Measurements from ENCODE around the gene CTNNA3.

DNA sequence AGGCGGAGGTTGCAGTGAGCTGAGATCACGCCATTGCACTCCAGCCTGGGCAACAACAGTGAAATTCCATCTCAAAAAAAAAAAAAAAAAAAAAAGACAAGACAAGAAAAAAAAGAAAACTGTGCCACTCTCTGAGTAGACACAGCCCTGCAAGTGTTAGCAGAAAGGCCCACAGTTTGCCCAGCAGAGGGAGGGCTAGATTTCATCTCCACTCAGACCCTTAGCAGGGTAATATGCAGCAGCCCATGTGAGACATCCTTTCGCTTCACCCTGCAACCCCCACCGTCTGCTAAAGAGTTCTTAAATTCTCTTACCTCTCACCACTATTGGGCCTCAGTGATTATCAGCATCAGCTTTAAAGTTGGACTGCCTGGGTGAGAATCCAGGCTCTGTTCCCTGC, 38.2 kb downstream of the CTNNA3 start:
- TF ChIP-seq, protein P1, sequence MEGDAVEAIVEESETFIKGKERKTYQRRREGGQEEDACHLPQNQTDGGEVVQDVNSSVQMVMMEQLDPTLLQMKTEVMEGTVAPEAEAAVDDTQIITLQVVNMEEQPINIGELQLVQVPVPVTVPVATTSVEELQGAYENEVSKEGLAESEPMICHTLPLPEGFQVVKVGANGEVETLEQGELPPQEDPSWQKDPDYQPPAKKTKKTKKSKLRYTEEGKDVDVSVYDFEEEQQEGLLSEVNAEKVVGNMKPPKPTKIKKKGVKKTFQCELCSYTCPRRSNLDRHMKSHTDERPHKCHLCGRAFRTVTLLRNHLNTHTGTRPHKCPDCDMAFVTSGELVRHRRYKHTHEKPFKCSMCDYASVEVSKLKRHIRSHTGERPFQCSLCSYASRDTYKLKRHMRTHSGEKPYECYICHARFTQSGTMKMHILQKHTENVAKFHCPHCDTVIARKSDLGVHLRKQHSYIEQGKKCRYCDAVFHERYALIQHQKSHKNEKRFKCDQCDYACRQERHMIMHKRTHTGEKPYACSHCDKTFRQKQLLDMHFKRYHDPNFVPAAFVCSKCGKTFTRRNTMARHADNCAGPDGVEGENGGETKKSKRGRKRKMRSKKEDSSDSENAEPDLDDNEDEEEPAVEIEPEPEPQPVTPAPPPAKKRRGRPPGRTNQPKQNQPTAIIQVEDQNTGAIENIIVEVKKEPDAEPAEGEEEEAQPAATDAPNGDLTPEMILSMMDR (IDR thresholded peaks at IDR 0.05; ENCODE audit: insufficient read depth, low read length, poor library complexity, severe bottlenecking) = no peak
- no peak for TF ChIP-seq EZH2phosphoT487 (conservative IDR thresholded peaks at IDR 0.05; ENCODE audit: low read length)
